Pancreas (tissue), 10 donors: ENCODE data around the gene SCAF1. TPM values are rescaled to one million over a fixed set of nuclear protein-coding genes. Genes with fewer than 3 reads are reported as not detected.
"Not testable (repeated sequence)": the region's sequence is repeated elsewhere in the genome, so short reads cannot be mapped to it uniquely, and the experiment has no call there.

ENCODE experiments used
- ATAC-seq, 4 donors: fragments of 200-7000 bp; cut with Tn5 transposase; one replicate each; pipeline versions ENCODE4 v1.8.0 to v1.9.1; 2020; ENCODE audit warnings: mild to moderate bottlenecking in 4 of 4, moderate library complexity in 4 of 4
- DNase-seq, 6 donors: peaks; one replicate each; pipeline ENCODE4 v3.0.0-alpha.2; 2020
- FAIRE-seq: peaks from 2 replicates; lab custom pipeline; 2012; peaks lifted over from hg19 to GRCh38; lab: Jason Lieb, UNC
- H3K27ac ChIP-seq, 4 donors: fragments of 200-600 bp; sonication (generic); 1 replicate in 3 of 4; 2 replicates in 1 of 4; pipeline versions ENCODE4 v1.5.0 to v1.8.0; 2020
- H3K27me3 ChIP-seq, 4 donors: fragments of 200-600 bp; one replicate each; pipeline ENCODE4 v1.8.0; 2021
- H3K36me3 ChIP-seq, 3 donors: fragments of 200-600 bp; sonication (generic) in 1 of 3; one replicate each; pipeline versions ENCODE4 v1.5.0 to v1.8.0; 2020 to 2021
- H3K4me1 ChIP-seq, 3 donors: fragments of 200-600 bp; one replicate each; pipeline ENCODE4 v1.8.0; 2021
- H3K4me3 ChIP-seq, 4 donors: fragments of 200-600 bp; sonication (generic) in 2 of 4; one replicate each; pipeline versions ENCODE4 v1.5.0 to v1.8.0; 2020 to 2021
- H3K9me3 ChIP-seq, 4 donors: fragments of 200-600 bp; one replicate each; pipeline ENCODE4 v1.8.0; 2021
- WGBS, 2 donors: extraction: QIAGEN DNeasy Blood & Tissue Kit; methylation state at CpG; one replicate each; pipeline ENCODE4 v1.1.7; 2013; 5-methylcytosine and 5-hydroxymethylcytosine counted together
- intact Hi-C, 3 donors: fragments of 100-400 bp; cut with DNase I; formaldehyde crosslinking; loops; one replicate each; pipeline versions ENCODE4 v1.11.1 to v1.14.2; 2022
- polyA plus RNA-seq, 2 donors: library from polyadenylated mRNA; stranded (reverse); fragments of 200-250 nt; gene quantifications; one replicate each; pipeline ENCODE4 v1.2.3, GENCODE V29; 2013
- total RNA-seq, 6 donors: library from RNA; stranded (reverse); fragmentation: NEBNext Ultra II Directional in 4 of 6; extraction: Animal tissue kit (Norgen Biotek cat#: 25700) in 4 of 6; gene quantifications; one replicate each; pipeline versions ENCODE4 v1.2.1 to v1.2.4, GENCODE V29; 2021 to 2023
- TF ChIP-seq, protein P1 (sequence below), 4 donors: fragments of 200-600 bp; sonication (generic) in 3 of 4; IDR thresholded peaks; one replicate each; pipeline versions ENCODE4 v1.5.0 to v1.8.0; 2021; ENCODE audit warnings: antibody characterized with exemption in 4 of 4
- donor health status: healthy with polysubstance abuse.
- donor health status: DM: no; HTN: no; CAD: no; lungs with moderate emphysema.
- donor health status: DM: no; HTN: no; CAD: no.
- donor health status: control.
- donor health status: control.
- donor health status: Bipolar disorder and iron deficiency.
- donor health status: DM: yes; HTN: yes; CAD: no.
- donor health status: DM: no; HTN: no; CAD: no.
- donor health status: DM: no; HTN: no; CAD: no.
- donor health status: DM: yes; HTN: yes; CAD: no.

Gene SCAF1
- total and polyA plus RNA-seq, 8 donors = 17.3 to 34.8 (median 28.3) TPM

DNA sequence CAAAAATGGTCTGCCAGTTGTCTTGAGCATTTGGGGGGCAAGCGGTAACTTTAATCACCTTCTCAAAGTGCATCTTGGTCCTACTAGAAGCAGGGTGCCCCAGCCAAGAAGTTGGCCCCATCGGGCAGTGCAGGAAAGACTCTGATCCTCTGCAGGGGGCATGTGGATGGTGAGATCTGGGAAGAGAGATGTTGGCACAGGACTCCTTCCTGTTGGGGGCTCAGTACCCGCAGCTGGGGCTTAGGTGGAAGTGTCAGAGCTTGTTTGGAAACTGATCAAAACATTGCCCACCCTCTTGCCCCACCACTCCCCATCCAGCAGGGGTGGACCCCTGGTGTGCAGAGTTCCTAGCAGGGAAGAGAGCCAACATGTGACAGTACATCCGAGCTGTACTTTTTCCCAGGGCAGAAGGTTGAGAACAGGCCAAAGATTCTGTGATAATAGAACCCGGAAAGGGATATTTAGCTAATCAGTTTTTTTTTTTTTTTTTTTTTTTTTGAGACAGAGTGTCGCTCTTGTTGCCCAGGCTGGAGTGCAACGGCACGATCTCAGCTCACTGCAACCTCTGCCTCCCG is 10.9 kb upstream of the SCAF1 start:
- ATAC-seq (peak; percentile 49 to 67 (median 62)), DNase-seq (peak in 2 of 6 donors; percentile 30 to 34), FAIRE-seq (no peak)
- Histone ChIP-seq H3K4me1 (peaks cover 0 to 12% (median 5%) of the 10 kb centered on the region in 3 donors), H3K4me3 (no peak overlapping the region), H3K36me3 (no peaks in the 10 kb centered on the region), H3K27ac (peak overlapping the region in 2 of 4 donors; percentile 34 to 63), H3K9me3 (no peaks in the 10 kb centered on the region), H3K27me3 (no peaks in the 10 kb centered on the region)
- intact Hi-C loops = no loop called here
- TF ChIP-seq, protein P1, sequence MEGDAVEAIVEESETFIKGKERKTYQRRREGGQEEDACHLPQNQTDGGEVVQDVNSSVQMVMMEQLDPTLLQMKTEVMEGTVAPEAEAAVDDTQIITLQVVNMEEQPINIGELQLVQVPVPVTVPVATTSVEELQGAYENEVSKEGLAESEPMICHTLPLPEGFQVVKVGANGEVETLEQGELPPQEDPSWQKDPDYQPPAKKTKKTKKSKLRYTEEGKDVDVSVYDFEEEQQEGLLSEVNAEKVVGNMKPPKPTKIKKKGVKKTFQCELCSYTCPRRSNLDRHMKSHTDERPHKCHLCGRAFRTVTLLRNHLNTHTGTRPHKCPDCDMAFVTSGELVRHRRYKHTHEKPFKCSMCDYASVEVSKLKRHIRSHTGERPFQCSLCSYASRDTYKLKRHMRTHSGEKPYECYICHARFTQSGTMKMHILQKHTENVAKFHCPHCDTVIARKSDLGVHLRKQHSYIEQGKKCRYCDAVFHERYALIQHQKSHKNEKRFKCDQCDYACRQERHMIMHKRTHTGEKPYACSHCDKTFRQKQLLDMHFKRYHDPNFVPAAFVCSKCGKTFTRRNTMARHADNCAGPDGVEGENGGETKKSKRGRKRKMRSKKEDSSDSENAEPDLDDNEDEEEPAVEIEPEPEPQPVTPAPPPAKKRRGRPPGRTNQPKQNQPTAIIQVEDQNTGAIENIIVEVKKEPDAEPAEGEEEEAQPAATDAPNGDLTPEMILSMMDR (IDR thresholded peaks at IDR 0.05) = no peak
- WGBS, 2 donors = 17 to 20% methylated on average over 9 of the region's 9 CpGs

DNA sequence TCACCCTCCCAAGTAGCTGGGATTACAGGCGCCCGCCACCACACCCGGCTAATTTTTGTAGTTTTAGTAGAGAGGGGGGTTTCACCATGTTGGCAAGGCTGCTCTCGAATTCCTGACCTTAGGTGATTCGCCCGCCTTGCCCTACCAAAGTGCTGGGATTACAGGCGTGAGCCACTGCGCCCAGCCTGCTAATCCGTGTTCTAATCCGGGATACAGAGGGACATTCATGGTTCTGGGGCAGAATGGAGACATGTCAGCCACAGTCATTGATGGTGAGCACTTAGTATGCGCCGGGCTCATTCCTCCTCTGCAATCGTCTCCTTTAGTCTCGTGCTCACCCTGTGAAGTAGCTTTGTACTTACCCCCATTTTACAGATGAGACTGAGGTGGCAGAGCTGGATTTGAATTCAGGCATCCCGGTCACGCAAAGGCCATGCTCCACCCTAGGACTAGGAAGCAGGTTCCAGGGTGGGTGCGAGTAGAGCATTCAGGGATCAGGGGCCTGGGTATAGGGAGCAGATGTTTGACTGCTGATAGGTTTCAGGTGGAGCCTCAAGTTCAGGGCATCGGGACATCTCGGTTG is 10.3 kb upstream of the SCAF1 start:
- no peak for ATAC-seq
- Histone ChIP-seq H3K4me3 (no peak overlapping the region), H3K4me1 (peaks cover 0 to 12% (median 5%) of the 10 kb centered on the region in 3 donors), H3K36me3 (no peaks in the 10 kb centered on the region), H3K27me3 (no peaks in the 10 kb centered on the region), H3K27ac (peak overlapping the region in 1 of 4 donors; percentile 34), H3K9me3 (no peaks in the 10 kb centered on the region)
- DNase-seq = no peak
- TF ChIP-seq, protein P1 (IDR thresholded peaks at IDR 0.05) = no peak
- intact Hi-C loops = no loop called here
- WGBS, 2 donors = 81 to 85% methylated on average over 19 of the region's 19 CpGs
- no peak for FAIRE-seq

DNA sequence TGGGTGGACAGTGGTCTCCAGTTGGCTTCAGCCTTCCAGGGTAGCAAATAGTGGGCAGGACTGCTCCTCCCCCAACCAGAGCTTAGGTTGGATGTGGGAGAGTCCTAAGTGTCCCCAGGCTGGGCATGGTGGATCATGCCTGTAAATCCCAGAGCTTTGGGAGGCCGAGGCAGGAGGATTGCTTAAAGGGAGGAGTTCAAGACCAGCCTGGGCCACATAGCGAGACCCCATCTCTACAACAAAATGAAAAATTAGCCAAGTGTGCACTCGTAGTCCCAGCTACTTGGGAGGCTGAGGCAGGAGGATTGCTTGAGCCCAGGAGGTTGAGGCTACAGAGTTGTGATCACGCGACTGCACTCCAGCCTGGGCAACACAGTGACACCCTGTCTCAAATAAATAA is 9.4 kb upstream of the SCAF1 start:
- H3K4me1 ChIP-seq = peaks cover 0 to 12% (median 5%) of the 10 kb centered on the region in 3 donors
- no peaks in the 10 kb centered on the region for H3K27me3 ChIP-seq
- FAIRE-seq = no peak
- intact Hi-C loops = no loop called here
- no peak overlapping the region for H3K4me3 ChIP-seq
- ATAC-seq = no peak
- H3K27ac ChIP-seq = no peak overlapping the region
- no peaks in the 10 kb centered on the region for H3K36me3 ChIP-seq
- TF ChIP-seq, protein P1 (IDR thresholded peaks at IDR 0.05) = no peak
- WGBS, 2 donors = 88 to 96% methylated on average over 5 of the region's 5 CpGs
- DNase-seq = peak in 1 of 6 donors; percentile 17
- H3K9me3 ChIP-seq = no peaks in the 10 kb centered on the region

DNA sequence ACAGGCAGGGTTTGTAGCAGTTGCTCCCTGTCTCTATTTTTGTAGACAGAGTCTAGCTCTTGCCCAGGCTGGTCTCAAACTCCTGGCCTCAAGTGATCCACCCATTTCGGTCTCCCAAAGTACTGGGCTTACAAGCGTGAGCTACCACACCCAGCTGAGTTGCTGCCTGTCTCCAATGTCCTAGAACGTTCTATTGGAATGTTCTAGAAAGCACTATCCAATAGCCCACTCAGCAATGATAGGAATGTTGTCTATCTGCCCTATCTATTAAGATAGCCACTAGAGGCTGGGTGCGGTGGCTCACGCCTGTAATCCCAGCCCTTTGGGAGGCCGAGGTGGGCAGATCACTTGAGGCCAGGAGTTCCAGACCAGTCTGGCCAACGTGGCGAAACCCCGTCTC is 8.7 kb upstream of the SCAF1 start:
- H3K4me3 ChIP-seq, intact Hi-C loops, H3K9me3 ChIP-seq, H3K27me3 ChIP-seq, H3K36me3 ChIP-seq, H3K27ac ChIP-seq, FAIRE-seq, DNase-seq, ATAC-seq: not testable (repeated sequence)
- 66 to 74% methylated on average over 9 of the region's 9 CpGs for WGBS, 2 donors
- peaks cover 0 to 15% (median 5%) of the 10 kb centered on the region in 3 donors for H3K4me1 ChIP-seq

DNA sequence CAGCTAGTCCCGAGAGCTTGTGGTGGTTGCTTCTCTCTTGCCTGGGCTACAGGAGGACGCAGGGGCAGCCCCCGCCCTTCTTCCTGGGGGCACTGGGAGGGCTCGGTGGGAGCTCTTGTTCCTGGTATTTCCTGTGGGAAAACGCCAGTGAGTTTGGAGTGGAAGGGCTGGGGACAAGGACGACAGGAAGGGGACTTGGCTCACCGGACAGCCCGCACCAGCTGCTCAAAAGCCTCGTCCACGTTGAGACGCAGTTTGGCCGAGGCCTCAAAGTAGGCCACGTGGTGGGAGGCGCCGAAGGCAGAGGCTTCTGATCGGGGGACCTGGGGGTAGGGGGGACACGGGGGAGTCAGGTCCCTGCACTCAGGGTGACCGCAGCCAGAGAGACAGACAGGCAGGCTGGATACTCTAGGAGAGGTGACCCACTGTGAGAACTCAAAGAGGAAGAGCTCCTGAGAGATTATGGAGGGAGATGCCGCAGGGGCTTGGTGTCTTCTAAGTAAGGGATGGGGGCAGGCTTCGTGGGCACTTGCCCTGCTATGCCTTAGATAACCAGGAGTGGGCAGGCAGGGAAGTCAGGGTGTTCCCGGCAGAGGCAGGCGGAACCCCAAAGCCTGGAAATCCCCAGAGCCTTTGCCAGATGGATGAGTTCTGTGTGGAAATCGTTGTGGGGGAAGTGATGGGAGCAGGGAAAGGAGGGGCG is 6.3 kb upstream of the SCAF1 start:
- TF ChIP-seq, protein P1 (IDR thresholded peaks at IDR 0.05) = no peak
- FAIRE-seq (no peak), DNase-seq (peak in 1 of 6 donors; percentile 45), ATAC-seq (no peak)
- Histone ChIP-seq H3K36me3 (no peaks in the 10 kb centered on the region), H3K9me3 (no peaks in the 10 kb centered on the region), H3K4me3 (no peak overlapping the region), H3K27me3 (no peaks in the 10 kb centered on the region), H3K4me1 (peaks cover 0 to 20% (median 5%) of the 10 kb centered on the region in 3 donors), H3K27ac (no peak overlapping the region)
- intact Hi-C loops = no loop called here
- WGBS, 2 donors = 51 to 62% methylated on average over 24 of the region's 24 CpGs
